Astrocyte (in vitro differentiated cells and primary cell): ENCODE results near the gene IL6ST.

Experiments
- CTCF ChIP-seq: IDR thresholded peaks from 2 replicates; pipeline ENCODE4 v1.5.1; 2011; ENCODE audit warnings: low read depth, mild to moderate bottlenecking, inconsistent platforms, low read length, moderate library complexity; ENCODE audit not compliant: insufficient read depth
- EZH2 ChIP-seq: IDR thresholded peaks from 2 replicates; pipeline ENCODE4 v1.6.1; 2012; ENCODE audit warnings: mild to moderate bottlenecking, low read length, inconsistent platforms; ENCODE audit not compliant: insufficient read depth

GRCh38 chr5:55911784-55912653 lies 82.7 kb downstream of the IL6ST start:
- TF ChIP-seq CTCF (no peak), EZH2 (no peak)
